ENCODE data around the gene CIAO3. TPM values are rescaled to one million over a fixed set of nuclear protein-coding genes. Genes with fewer than 3 reads are reported as not detected.
"Not testable (repeated sequence)": the region's sequence is repeated elsewhere in the genome, so short reads cannot be mapped to it uniquely, and the experiment has no call there.

CIAO3 gene
- polyA plus RNA-seq, 2 donors: 21.9 to 41.2 TPM

- Histone ChIP-seq H3K4me1 (ENCODE audit: control insufficient read depth in 2 of 2, insufficient read depth in 2 of 2, low read length in 1 of 2) (peaks cover 0 to 5% of the 10 kb centered on the region in 2 donors), H3K9me3 (ENCODE audit: control insufficient read depth in 2 of 2, insufficient read depth in 1 of 2, low read depth in 1 of 2, low read length in 1 of 2) (no peaks in the 10 kb centered on the region), H3K4me3 (ENCODE audit: low read depth in 1 of 2, low read length in 2 of 2) (no peak overlapping the region), H3K27me3 (ENCODE audit: control insufficient read depth in 1 of 2, insufficient read depth in 2 of 2, low read length in 2 of 2) (peaks cover 0 to 3% of the 10 kb centered on the region in 2 donors), H3K36me3 (ENCODE audit: control insufficient read depth in 2 of 2, insufficient read depth in 2 of 2, low read length in 1 of 2) (no peaks in the 10 kb centered on the region), H3K27ac (ENCODE audit: low read depth in 2 of 2, low read length in 1 of 2) (no peak overlapping the region)
- WGBS, 2 donors: 46 to 49% methylated on average over 39 of the region's 39 CpGs
Observed at GRCh38 chr16:751152-752006, 10.6 kb upstream of the CIAO3 start.

DNA sequence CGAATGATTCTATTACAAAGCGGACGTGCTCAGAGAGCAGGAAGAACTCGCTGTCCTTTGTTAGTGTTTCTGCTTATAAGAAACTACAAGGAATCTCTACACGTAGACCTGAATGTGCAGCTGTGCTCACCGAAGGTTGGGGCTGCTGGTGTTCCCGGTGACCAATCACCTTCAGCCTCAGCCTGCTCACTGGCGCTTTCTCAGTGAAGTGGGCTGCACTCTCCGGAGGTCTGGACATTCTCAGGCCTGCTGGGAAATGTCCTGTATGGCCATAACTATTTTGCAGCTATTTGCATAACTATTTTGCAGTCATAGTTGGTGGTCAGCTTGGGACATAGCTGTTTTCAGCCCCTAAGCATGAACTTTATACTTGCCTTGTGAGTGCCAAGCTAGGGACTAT, 9.7 kb upstream of the CIAO3 start:
- H3K4me1 ChIP-seq (ENCODE audit: control insufficient read depth in 2 of 2, insufficient read depth in 2 of 2, low read length in 1 of 2): peaks cover 0 to 5% of the 10 kb centered on the region in 2 donors
- H3K4me3 ChIP-seq (ENCODE audit: low read depth in 1 of 2, low read length in 2 of 2): no peak overlapping the region
- no peaks in the 10 kb centered on the region for H3K36me3 ChIP-seq (ENCODE audit: control insufficient read depth in 2 of 2, insufficient read depth in 2 of 2, low read length in 1 of 2)
- WGBS, 2 donors: 59 to 66% methylated on average over 9 of the region's 9 CpGs
- no peak overlapping the region for H3K27ac ChIP-seq (ENCODE audit: low read depth in 2 of 2, low read length in 1 of 2)
- peaks cover 0 to 3% of the 10 kb centered on the region in 2 donors for H3K27me3 ChIP-seq (ENCODE audit: control insufficient read depth in 1 of 2, insufficient read depth in 2 of 2, low read length in 2 of 2)
- H3K9me3 ChIP-seq (ENCODE audit: control insufficient read depth in 2 of 2, insufficient read depth in 1 of 2, low read depth in 1 of 2, low read length in 1 of 2): no peaks in the 10 kb centered on the region

DNA sequence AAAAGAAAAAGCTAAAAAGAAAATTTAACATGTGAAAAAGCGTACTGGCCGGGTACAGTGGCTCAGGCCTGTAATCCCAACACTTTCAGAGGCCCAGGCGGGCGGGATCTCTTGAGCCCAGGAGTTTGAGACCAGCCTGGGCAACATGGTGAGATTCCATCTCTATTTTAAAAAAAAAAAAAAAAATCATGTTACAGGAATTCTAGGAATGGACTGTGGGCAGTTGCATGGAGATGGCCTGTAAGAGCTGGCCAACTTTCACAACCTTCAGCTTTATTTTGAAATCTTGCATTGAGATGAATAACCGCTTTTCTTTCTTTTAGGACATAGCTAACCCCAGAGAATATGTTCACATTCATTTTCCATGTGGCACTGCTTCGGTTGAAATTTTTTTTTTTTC, 8.2 kb upstream of the CIAO3 start:
- Histone ChIP-seq H3K9me3 (ENCODE audit: control insufficient read depth in 2 of 2, insufficient read depth in 1 of 2, low read depth in 1 of 2, low read length in 1 of 2) (no peaks in the 10 kb centered on the region), H3K27ac (ENCODE audit: low read depth in 2 of 2, low read length in 1 of 2) (no peak overlapping the region), H3K36me3 (ENCODE audit: control insufficient read depth in 2 of 2, insufficient read depth in 2 of 2, low read length in 1 of 2) (no peaks in the 10 kb centered on the region), H3K4me1 (ENCODE audit: control insufficient read depth in 2 of 2, insufficient read depth in 2 of 2, low read length in 1 of 2) (peaks cover 0 to 5% of the 10 kb centered on the region in 2 donors), H3K27me3 (ENCODE audit: control insufficient read depth in 1 of 2, insufficient read depth in 2 of 2, low read length in 2 of 2) (peaks cover 0 to 3% of the 10 kb centered on the region in 2 donors), H3K4me3 (ENCODE audit: low read depth in 1 of 2, low read length in 2 of 2) (no peak overlapping the region)
- WGBS, 2 donors: 83 to 84% methylated on average over 6 of the region's 6 CpGs

- Histone ChIP-seq H3K27ac (ENCODE audit: low read depth in 2 of 2, low read length in 1 of 2) (no peak overlapping the region), H3K9me3 (ENCODE audit: control insufficient read depth in 2 of 2, insufficient read depth in 1 of 2, low read depth in 1 of 2, low read length in 1 of 2) (no peaks in the 10 kb centered on the region), H3K4me3 (ENCODE audit: low read depth in 1 of 2, low read length in 2 of 2) (no peak overlapping the region), H3K36me3 (ENCODE audit: control insufficient read depth in 2 of 2, insufficient read depth in 2 of 2, low read length in 1 of 2) (no peaks in the 10 kb centered on the region), H3K27me3 (ENCODE audit: control insufficient read depth in 1 of 2, insufficient read depth in 2 of 2, low read length in 2 of 2) (peaks cover 0 to 3% of the 10 kb centered on the region in 2 donors), H3K4me1 (ENCODE audit: control insufficient read depth in 2 of 2, insufficient read depth in 2 of 2, low read length in 1 of 2) (peaks cover 0 to 5% of the 10 kb centered on the region in 2 donors)
- WGBS, 2 donors: 76% methylated on average over 39 of the region's 39 CpGs
Observed at GRCh38 chr16:747978-748746, 7.4 kb upstream of the CIAO3 start.

DNA sequence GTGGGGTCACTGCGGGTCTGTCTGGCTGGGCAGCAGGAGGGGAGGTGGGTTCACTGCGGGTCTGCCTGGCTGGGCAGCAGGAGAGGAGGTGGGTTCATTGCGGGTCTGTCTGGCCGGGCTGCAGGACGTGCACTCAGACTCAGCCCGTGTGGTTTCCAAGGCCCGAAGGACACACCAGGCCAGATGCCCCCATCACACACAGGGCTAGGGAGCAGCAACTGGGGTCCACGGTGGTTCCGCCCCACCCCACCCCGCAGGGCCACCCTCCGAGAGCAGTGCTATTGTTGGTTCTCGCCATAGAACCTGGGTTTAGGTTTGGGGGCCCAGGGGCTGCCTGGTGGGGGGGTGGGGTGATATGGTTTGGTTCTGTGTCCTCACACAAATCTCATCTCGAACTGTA, 5.8 kb upstream of the CIAO3 start:
- Histone ChIP-seq H3K4me3 (ENCODE audit: low read depth in 1 of 2, low read length in 2 of 2) (no peak overlapping the region), H3K4me1 (ENCODE audit: control insufficient read depth in 2 of 2, insufficient read depth in 2 of 2, low read length in 1 of 2) (peaks cover 0 to under 1% of the 10 kb centered on the region in 2 donors), H3K9me3 (ENCODE audit: control insufficient read depth in 2 of 2, insufficient read depth in 1 of 2, low read depth in 1 of 2, low read length in 1 of 2) (no peaks in the 10 kb centered on the region), H3K27me3 (ENCODE audit: control insufficient read depth in 1 of 2, insufficient read depth in 2 of 2, low read length in 2 of 2) (no peaks in the 10 kb centered on the region), H3K27ac (ENCODE audit: low read depth in 2 of 2, low read length in 1 of 2) (no peak overlapping the region), H3K36me3 (ENCODE audit: control insufficient read depth in 2 of 2, insufficient read depth in 2 of 2, low read length in 1 of 2) (no peaks in the 10 kb centered on the region)
- 79% methylated on average over 13 of the region's 13 CpGs for WGBS, 2 donors

DNA sequence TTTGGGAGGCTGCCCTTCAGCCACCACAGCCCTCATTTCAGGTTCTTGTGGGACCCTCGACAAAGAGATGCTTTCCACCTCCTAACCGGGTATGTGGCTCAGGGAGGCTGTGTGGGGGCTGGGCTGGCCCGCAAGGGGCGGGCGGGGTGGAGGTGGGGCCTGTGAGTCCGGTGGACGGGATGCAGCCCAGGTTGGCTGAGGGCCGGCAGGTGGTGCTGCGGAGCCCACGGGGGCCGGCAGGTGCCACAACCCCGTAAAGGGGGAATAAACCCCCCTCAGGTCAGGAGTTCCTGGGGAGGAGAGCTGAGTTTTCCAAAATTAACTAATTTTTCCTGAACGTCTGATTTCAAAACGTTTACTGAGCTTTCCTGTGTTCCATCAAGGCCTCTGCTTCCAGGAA, 4.9 kb upstream of the CIAO3 start:
- no peak overlapping the region for H3K4me3 ChIP-seq (ENCODE audit: low read depth in 1 of 2, low read length in 2 of 2)
- no peak overlapping the region for H3K27ac ChIP-seq (ENCODE audit: low read depth in 2 of 2, low read length in 1 of 2)
- H3K27me3 ChIP-seq (ENCODE audit: control insufficient read depth in 1 of 2, insufficient read depth in 2 of 2, low read length in 2 of 2): no peaks in the 10 kb centered on the region
- WGBS, 2 donors: 4 to 5% methylated on average over 14 of the region's 14 CpGs
- no peaks in the 10 kb centered on the region for H3K4me1 ChIP-seq (ENCODE audit: control insufficient read depth in 2 of 2, insufficient read depth in 2 of 2, low read length in 1 of 2)
- H3K9me3 ChIP-seq (ENCODE audit: control insufficient read depth in 2 of 2, insufficient read depth in 1 of 2, low read depth in 1 of 2, low read length in 1 of 2): no peaks in the 10 kb centered on the region
- no peaks in the 10 kb centered on the region for H3K36me3 ChIP-seq (ENCODE audit: control insufficient read depth in 2 of 2, insufficient read depth in 2 of 2, low read length in 1 of 2)

GRCh38 chr16:743794-744500, 3.1 kb upstream of the CIAO3 start:
- no peaks in the 10 kb centered on the region for H3K27me3 ChIP-seq (ENCODE audit: control insufficient read depth in 1 of 2, insufficient read depth in 2 of 2, low read length in 2 of 2)

DNA sequence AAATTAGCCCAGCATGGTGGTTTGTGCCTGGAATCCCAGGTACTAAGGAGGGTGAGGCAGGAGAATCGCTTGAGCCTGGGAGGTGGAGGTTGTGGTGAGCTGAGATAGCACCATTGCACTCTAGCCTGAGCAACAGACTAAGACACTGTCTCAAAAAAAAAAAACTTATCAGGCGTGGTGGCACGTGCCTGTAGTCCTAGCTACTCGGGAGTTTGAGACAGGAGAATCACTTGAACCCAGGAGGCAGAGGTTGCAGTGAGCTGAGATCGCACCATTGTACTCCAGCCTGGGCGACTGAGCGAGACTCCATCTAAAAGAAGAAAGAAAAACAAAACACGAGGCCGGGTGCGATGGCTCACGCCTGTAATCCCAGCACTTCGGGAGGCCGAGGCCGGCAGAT, 2.1 kb upstream of the CIAO3 start:
- not testable (repeated sequence) for H3K36me3 ChIP-seq (ENCODE audit: control insufficient read depth in 2 of 2, insufficient read depth in 2 of 2, low read length in 1 of 2); H3K4me3 ChIP-seq (ENCODE audit: low read depth in 1 of 2, low read length in 2 of 2); H3K4me1 ChIP-seq (ENCODE audit: control insufficient read depth in 2 of 2, insufficient read depth in 2 of 2, low read length in 1 of 2); H3K9me3 ChIP-seq (ENCODE audit: control insufficient read depth in 2 of 2, insufficient read depth in 1 of 2, low read depth in 1 of 2, low read length in 1 of 2); H3K27me3 ChIP-seq (ENCODE audit: control insufficient read depth in 1 of 2, insufficient read depth in 2 of 2, low read length in 2 of 2); H3K27ac ChIP-seq (ENCODE audit: low read depth in 2 of 2, low read length in 1 of 2)
- 84 to 86% methylated on average over 14 of the region's 14 CpGs for WGBS, 2 donors

More at GRCh38 chr16:743794-744500, 3.1 kb upstream of the CIAO3 start:
- Histone ChIP-seq H3K4me1 (ENCODE audit: control insufficient read depth in 2 of 2, insufficient read depth in 2 of 2, low read length in 1 of 2) (peaks cover 0 to 10% of the 10 kb centered on the region in 2 donors), H3K36me3 (ENCODE audit: control insufficient read depth in 2 of 2, insufficient read depth in 2 of 2, low read length in 1 of 2) (no peaks in the 10 kb centered on the region), H3K4me3 (ENCODE audit: low read depth in 1 of 2, low read length in 2 of 2) (no peak overlapping the region), H3K9me3 (ENCODE audit: control insufficient read depth in 2 of 2, insufficient read depth in 1 of 2, low read depth in 1 of 2, low read length in 1 of 2) (no peaks in the 10 kb centered on the region), H3K27ac (ENCODE audit: low read depth in 2 of 2, low read length in 1 of 2) (no peak overlapping the region)
- 77 to 80% methylated on average over 21 of the region's 21 CpGs for WGBS, 2 donors

DNA sequence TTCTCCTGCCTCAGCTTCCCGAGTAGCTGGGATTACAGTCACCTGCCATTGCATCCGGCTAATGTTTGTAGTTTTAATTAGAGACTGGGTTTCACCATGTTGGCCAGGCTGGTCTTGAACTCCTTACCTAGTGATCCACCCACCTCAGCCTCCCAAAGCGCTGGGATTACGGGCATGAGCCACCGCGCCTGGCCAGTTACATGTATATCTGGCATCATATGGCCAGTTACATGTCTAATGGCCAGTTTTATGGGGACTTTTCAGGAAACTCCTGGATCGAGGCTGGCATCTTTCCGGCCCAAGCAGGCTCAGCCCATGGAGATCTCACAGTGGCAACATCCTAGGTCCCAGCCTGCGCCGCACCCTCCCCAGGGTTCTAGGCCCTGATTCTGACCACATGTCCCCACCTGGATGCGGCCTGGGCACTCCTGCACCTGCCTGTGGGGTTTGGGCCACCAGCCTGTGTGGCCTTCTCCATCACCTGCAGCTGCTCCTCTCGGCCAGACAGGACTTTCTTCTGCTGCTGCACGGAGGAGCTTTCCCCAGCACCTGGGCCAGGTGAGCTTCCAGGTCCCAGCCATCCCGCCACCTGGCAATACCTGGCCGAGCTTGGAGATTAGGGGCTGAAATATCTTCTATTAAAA, 1.3 kb upstream of the CIAO3 start:
- H3K4me1 ChIP-seq (ENCODE audit: control insufficient read depth in 2 of 2, insufficient read depth in 2 of 2, low read length in 1 of 2): peaks cover 0 to 10% of the 10 kb centered on the region in 2 donors
- no peaks in the 10 kb centered on the region for H3K27me3 ChIP-seq (ENCODE audit: control insufficient read depth in 1 of 2, insufficient read depth in 2 of 2, low read length in 2 of 2)
- H3K4me3 ChIP-seq (ENCODE audit: low read depth in 1 of 2, low read length in 2 of 2): no peak overlapping the region
- H3K9me3 ChIP-seq (ENCODE audit: control insufficient read depth in 2 of 2, insufficient read depth in 1 of 2, low read depth in 1 of 2, low read length in 1 of 2): no peaks in the 10 kb centered on the region
- no peak overlapping the region for H3K27ac ChIP-seq (ENCODE audit: low read depth in 2 of 2, low read length in 1 of 2)
- H3K36me3 ChIP-seq (ENCODE audit: control insufficient read depth in 2 of 2, insufficient read depth in 2 of 2, low read length in 1 of 2): peaks cover 0 to 10% of the 10 kb centered on the region in 2 donors
- 86 to 87% methylated on average over 15 of the region's 15 CpGs for WGBS, 2 donors

Data from esophagus (tissue), 2 donors.